SU-DHL-6 (cell line): Measurements from ENCODE around the gene VGF.

Experiments used
- EZH2phosphoT487 ChIP-seq: fragments of 200-600 bp; sonication (generic), shearing (Covaris generic); conservative IDR thresholded peaks from 2 replicates; pipeline ENCODE4 v1.6.1; 2018; ENCODE audit warnings: mild to moderate bottlenecking, antibody characterized with exemption, low read length, moderate library complexity, mixed read lengths
- TF ChIP-seq, protein P1 (sequence below): fragments of 200-600 bp; sonication (generic); IDR thresholded peaks from one replicate; pipeline ENCODE4 v1.5.1; 2017; ENCODE audit warnings: antibody characterized with exemption, mild to moderate bottlenecking, low read length, moderate library complexity; ENCODE audit not compliant: insufficient read depth, poor library complexity, severe bottlenecking

DNA sequence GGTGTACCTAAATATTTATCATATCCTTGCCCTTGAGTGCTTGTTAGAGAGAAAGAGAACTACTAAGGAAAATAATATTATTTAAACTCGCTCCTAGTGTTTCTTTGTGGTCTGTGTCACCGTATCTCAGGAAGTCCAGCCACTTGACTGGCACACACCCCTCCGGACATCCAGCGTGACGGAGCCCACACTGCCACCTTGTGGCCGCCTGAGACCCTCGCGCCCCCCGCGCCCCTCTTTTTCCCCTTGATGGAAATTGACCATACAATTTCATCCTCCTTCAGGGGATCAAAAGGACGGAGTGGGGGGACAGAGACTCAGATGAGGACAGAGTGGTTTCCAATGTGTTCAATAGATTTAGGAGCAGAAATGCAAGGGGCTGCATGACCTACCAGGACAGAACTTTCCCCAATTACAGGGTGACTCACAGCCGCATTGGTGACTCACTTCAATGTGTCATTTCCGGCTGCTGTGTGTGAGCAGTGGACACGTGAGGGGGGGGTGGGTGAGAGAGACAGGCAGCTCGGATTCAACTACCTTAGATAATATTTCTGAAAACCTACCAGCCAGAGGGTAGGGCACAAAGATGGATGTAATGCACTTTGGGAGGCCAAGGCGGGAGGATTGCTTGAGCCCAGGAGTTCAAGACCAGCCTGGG lies 27.0 kb downstream of the VGF start:
- TF ChIP-seq, protein P1, sequence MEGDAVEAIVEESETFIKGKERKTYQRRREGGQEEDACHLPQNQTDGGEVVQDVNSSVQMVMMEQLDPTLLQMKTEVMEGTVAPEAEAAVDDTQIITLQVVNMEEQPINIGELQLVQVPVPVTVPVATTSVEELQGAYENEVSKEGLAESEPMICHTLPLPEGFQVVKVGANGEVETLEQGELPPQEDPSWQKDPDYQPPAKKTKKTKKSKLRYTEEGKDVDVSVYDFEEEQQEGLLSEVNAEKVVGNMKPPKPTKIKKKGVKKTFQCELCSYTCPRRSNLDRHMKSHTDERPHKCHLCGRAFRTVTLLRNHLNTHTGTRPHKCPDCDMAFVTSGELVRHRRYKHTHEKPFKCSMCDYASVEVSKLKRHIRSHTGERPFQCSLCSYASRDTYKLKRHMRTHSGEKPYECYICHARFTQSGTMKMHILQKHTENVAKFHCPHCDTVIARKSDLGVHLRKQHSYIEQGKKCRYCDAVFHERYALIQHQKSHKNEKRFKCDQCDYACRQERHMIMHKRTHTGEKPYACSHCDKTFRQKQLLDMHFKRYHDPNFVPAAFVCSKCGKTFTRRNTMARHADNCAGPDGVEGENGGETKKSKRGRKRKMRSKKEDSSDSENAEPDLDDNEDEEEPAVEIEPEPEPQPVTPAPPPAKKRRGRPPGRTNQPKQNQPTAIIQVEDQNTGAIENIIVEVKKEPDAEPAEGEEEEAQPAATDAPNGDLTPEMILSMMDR: peak; percentile 99
- no peak for TF ChIP-seq EZH2phosphoT487
